Fibroblast of the aortic adventitia (primary cell): ENCODE results near the gene PIR. TPM values are rescaled to one million over a fixed set of nuclear protein-coding genes. Genes with fewer than 3 reads are reported as not detected.

ENCODE experiments used
- DNase-seq: peaks from one replicate; pipeline ENCODE4 v3.0.0-alpha.2; 2010; ENCODE audit warnings: low read depth
- H3K4me3 ChIP-seq: 2 replicates; pipeline ENCODE4 v1.5.1; 2011; ENCODE audit warnings: low read depth, mild to moderate bottlenecking, control low read depth, low read length, moderate library complexity
- CTCF ChIP-seq: IDR thresholded peaks from 2 replicates; pipeline ENCODE4 v1.5.1; 2011; ENCODE audit warnings: mild to moderate bottlenecking, low read length, control low read depth, inconsistent platforms; ENCODE audit not compliant: insufficient read depth
- total RNA-seq: library from RNA; depleted of rRNA; stranded (reverse); fragments of >200 nt; gene quantifications from 2 replicates; pipeline ENCODE4 v1.2.3, GENCODE V29; 2012; ENCODE audit warnings: low replicate concordance

Gene PIR
- total RNA-seq, 1 donor: 15.9 TPM

DNA sequence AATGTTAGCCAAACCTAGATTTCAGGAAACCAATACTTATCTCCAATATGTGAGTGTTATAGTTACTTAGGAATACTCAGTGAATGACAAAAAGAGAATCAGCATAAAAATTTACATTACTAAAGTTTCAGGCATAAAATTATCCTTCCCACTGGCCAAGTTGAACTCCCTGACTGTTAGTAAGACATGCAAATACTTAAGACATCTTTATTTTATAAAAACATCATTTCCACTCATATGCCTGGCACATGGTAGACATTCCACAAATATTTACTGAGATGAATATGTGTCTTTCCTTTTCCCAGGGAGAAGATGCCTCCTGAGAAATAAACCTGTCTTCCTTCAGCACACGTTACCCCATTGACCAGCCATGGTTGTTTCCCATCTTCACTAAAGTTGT is 116.2 kb downstream of the PIR start:
- TF ChIP-seq CTCF: no peak
- peak; percentile 22 for DNase-seq
- no peak overlapping the region for H3K4me3 ChIP-seq

DNA sequence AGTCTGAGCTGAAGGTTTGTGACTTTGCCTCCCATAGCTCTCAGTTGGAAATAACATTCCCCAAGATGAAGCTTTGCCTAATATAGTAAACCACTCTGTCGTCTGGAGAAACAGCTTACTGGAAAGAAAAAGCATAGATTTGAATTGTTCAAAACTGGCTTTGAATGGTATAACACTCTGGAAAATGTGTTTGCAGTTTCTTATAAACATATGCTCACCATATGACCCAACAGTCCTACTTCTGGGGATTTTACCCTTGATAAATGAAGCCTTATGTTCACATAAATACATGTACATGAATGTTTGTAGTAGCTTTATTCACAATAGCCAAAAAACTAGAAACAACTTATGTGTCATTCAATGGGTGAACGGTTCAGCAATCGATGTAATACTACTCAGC is 119.2 kb downstream of the PIR start:
- H3K4me3 ChIP-seq: no peak overlapping the region
- TF ChIP-seq CTCF: no peak
- no peak for DNase-seq

DNA sequence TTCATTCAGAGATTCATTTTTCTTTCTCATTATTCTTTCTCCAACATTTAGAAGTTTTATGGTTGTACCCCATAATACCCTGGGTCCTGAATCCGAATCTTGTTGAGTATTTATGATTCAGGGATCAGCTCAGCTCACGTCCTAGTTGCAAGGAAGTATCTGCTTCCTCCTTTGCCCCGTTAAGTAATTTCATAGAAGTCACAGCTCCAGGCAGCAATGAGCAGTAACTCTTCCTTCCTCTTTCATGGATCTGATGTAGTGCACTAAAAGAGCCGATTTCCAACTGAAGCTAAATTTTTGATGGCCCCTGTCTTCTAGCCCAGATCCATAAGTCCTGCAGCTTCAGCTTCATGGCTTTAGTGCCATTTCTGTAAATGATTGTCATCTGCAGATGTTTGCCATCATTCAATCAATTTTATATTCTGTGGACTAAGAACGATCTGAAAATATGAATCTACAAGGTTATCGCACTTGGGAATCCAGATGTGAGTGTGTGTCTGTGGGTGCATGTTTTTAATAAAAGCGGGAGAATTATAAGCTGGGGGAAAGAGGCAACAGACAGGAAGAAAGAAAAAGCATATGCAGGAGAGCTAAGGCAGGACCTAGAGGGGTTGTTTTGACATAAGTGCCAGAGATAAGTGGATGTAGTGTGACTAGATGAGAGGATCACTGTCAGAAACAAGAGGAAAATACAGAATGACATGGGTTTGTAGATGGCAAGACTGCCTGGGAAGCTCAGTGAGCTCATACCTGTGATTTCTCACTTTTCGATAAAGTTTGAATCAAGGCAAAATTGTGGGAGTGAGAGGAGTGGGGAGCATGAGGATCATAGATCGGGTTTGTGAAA is 126.4 kb downstream of the PIR start:
- no peak for TF ChIP-seq CTCF
- no peak for DNase-seq
- no peak overlapping the region for H3K4me3 ChIP-seq

DNA sequence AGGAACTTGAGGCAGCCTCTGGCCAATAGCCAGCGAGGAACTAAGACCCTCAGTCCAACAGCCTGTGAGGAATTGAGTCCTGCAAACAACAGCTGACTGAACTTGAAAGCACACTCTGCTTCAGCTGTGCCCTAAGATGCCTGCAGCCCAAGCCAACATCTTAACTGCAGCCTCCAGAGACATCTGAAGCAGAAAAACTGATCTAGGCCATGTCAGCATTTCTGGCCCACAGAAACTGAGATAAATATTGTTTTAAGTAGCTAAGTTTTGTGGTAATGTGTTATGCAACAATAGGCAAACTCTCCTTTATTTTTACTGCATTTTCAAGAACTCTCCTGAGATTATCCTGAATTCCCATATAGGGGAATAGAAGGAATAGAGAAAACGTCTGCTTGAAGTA is 133.4 kb downstream of the PIR start:
- peak; percentile 55 for DNase-seq
- TF ChIP-seq CTCF: no peak
- no peak overlapping the region for H3K4me3 ChIP-seq

GRCh38 chrX:15358533-15358932 is 134.6 kb downstream of the PIR start:
- H3K4me3 ChIP-seq: no peak overlapping the region
- TF ChIP-seq CTCF: no peak
- DNase-seq: no peak

GRCh38 chrX:15356444-15356843 is 136.7 kb downstream of the PIR start:
- TF ChIP-seq CTCF: no peak
- H3K4me3 ChIP-seq: no peak overlapping the region
- DNase-seq: peak; percentile 81
